Measurements from ENCODE around the gene SWT1. TPM values are rescaled to one million over a fixed set of nuclear protein-coding genes. Genes with fewer than 3 reads are reported as not detected.

SWT1 gene
- total and polyA plus RNA-seq, 2 of the 13 experiments (the other 11 are each of a cell fraction or from before 2014, with no cell fraction given) = 1.7 to 2.5 TPM

DNA sequence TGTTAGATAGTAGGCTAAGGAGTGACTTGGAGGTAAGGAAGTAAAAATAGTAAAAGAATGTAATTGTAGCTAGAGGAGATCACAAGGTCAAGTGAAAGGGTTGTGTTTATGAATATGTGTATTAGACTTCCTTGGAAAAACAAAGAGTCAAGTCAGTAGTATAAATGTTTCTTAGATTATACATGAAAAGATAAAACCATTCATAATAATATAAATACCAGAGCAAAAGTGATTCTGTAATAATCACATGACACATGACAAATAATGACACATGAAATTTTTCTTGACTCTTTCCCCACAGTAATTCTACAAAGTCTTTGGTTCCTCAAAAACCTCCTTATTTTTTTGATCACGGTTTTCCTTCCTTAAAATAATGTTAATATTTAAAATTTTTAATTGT lies 103.6 kb downstream of the SWT1 start:
- FAIRE-seq (no peak), ATAC-seq (no peak), DNase-seq (ENCODE audit: low spot score) (no peak)
- ChIA-PET CTCF (ENCODE audit: low intra/inter-chr PET ratio, low total read pairs) (no interaction called here), POLR2A (no interaction called here)
- no TSS peak for BruUV-seq (replicated peaks)
- Histone ChIP-seq H4K20me1 (ENCODE audit: insufficient read depth, low read length) (no peaks in the 10 kb centered on the region), H3K27me3 (ENCODE audit: control insufficient read depth in 1 of 2, insufficient read depth in 2 of 2, low read length in 2 of 2) (no peaks in the 10 kb centered on the region; a peak in 1 of 5 replicates), H3K36me3 (replicated peaks in 1 of 2; ENCODE audit: control insufficient read depth in 1 of 2, insufficient read depth in 2 of 2, low read length in 2 of 2) (no peaks in the 10 kb centered on the region), H3K4me1 (ENCODE audit: insufficient read depth, low read length) (peaks cover 18% of the 10 kb centered on the region), H3K9ac (ENCODE audit: insufficient read depth, low read depth, low read length) (no peak overlapping the region), H3K9me3 (ENCODE audit: low read length) (no peaks in the 10 kb centered on the region), H3K27ac (ENCODE audit: extremely low read length, insufficient read depth, low read length) (no peak overlapping the region), H3K4me3 (replicated peaks in 1 of 3; ENCODE audit: insufficient read depth in 1 of 3, low read depth in 2 of 3, low read length in 3 of 3) (no peak overlapping the region), H3K4me2 (ENCODE audit: low read depth, low read length) (no peak overlapping the region), H3K79me2 (ENCODE audit: insufficient read depth, low read length) (no peaks in the 10 kb centered on the region), H2AFZ (ENCODE audit: low read length) (no peak overlapping the region)
- in situ Hi-C loops (cut with HindIII; ENCODE audit: extremely low pct_ligation_motif_present, low pct_unique_long_range_greater_than_20kb) = no loop called here
- intact Hi-C loops (cut with micrococcal nuclease; ENCODE audit: unreplicated experiment) = no loop called here
- WGBS (ENCODE audit: low lambda C conversion rate) = 70% methylated on average over 1 of the region's 1 CpG
- TF ChIP-seq U2AF2 (IDR thresholded peaks at IDR 0.05; ENCODE audit: low read depth, low read length) (no peak), ZHX1 (CRISPR knock-in tag; IDR thresholded peaks at IDR 0.05; ENCODE audit: low read depth) (no peak), THAP7 (CRISPR knock-in tag; IDR thresholded peaks at IDR 0.05) (no peak), AKNA (CRISPR knock-in tag; IDR thresholded peaks at IDR 0.05; ENCODE audit: borderline replicate concordance) (no peak), NONO (IDR thresholded peaks at IDR 0.05) (no peak), NONO (CRISPR knock-in tag; conservative IDR thresholded peaks at IDR 0.05) (no peak), HNRNPL (IDR thresholded peaks at IDR 0.05; ENCODE audit: low read depth, low read length) (no peak), NKX3-1 (CRISPR knock-in tag; IDR thresholded peaks at IDR 0.05) (no peak), ZNF569 (CRISPR knock-in tag; IDR thresholded peaks at IDR 0.05; ENCODE audit: borderline replicate concordance) (no peak)
- TF ChIP-seq, protein P1, sequence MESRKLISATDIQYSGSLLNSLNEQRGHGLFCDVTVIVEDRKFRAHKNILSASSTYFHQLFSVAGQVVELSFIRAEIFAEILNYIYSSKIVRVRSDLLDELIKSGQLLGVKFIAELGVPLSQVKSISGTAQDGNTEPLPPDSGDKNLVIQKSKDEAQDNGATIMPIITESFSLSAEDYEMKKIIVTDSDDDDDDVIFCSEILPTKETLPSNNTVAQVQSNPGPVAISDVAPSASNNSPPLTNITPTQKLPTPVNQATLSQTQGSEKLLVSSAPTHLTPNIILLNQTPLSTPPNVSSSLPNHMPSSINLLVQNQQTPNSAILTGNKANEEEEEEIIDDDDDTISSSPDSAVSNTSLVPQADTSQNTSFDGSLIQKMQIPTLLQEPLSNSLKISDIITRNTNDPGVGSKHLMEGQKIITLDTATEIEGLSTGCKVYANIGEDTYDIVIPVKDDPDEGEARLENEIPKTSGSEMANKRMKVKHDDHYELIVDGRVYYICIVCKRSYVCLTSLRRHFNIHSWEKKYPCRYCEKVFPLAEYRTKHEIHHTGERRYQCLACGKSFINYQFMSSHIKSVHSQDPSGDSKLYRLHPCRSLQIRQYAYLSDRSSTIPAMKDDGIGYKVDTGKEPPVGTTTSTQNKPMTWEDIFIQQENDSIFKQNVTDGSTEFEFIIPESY (CRISPR knock-in tag; IDR thresholded peaks at IDR 0.05) = no peak
- TF ChIP-seq, protein P2, sequence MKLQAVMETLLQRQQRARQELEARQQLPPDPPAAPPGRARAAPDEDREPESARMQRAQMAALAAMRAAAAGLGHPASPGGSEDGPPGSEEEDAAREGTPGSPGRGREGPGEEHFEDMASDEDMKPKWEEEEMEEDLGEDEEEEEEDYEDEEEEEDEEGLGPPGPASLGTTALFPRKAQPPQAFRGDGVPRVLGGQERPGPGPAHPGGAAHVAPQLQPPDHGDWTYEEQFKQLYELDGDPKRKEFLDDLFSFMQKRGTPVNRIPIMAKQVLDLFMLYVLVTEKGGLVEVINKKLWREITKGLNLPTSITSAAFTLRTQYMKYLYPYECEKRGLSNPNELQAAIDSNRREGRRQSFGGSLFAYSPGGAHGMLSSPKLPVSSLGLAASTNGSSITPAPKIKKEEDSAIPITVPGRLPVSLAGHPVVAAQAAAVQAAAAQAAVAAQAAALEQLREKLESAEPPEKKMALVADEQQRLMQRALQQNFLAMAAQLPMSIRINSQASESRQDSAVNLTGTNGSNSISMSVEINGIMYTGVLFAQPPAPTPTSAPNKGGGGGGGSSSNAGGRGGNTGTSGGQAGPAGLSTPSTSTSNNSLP (IDR thresholded peaks at IDR 0.05; ENCODE audit: low read depth, low read length) = no peak

Data from HepG2 (cell line).